ENCODE data around the gene DDX42.
"Not testable (repeated sequence)": the region's sequence is repeated elsewhere in the genome, so short reads cannot be mapped to it uniquely, and the experiment has no call there.

The DDX42 gene

DNA sequence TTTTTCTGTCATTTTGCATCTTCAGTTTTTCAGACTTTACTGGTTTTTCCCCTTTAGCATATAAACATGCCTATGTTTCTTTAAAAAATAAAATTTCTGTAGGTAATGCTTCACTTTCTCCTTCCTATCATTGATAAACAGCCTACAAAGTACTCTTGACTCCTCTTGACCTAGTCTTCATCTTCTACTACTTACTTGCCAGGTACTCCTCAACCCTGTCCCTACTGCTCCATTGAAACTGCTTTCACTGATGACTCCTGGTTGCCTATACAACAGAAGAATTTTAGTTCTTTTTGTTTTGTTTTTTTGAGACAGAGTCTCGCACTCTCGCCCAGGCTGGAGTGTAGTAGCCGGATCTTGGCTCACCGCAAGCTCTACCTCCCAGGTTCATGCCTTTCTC, 7.0 kb downstream of the DDX42 start:
- DNase-seq (ENCODE audit: low read depth) = no peak

GRCh38 chr17:63783522-63783921, 9.6 kb downstream of the DDX42 start:
- DNase-seq (ENCODE audit: low read depth) = no peak

DNA sequence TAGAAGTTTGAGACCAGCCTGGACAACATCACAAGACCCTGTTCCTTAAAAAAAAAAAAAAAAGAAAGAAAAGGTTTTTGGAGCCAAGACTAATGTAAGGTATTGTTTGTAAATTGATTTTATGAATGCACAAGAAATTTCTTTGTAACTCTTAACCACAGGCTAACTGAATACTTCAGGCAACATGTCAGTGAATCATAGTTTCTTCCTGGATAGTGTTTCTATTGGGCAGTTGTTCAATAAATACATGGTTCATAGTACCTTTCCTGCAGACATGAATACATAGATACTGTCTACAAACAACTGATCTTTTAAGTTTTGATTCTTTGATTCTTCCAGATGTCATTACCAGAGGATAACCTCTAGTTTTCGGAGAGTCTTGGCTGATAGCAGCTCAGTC, 11.6 kb downstream of the DDX42 start:
- DNase-seq (ENCODE audit: low read depth) = peak; percentile 47

DNA sequence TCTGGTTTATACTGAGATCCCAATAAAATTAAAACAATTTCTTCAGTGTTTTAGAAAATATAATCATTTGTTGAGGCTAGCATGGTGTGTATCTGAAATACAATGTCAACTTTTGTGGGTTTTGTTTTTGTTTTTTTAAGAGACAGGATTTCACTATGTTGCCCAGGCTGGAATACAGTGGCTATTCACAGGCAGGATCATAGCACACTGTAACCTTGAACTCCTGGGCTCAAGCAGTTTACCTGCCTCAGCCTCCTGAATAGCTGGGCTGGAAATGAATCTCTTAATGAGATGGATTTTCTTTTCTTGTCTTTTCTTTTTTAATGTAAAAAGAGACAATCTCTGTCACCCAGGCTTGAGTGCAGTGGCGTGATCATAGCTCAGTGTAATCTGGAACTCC, 12.1 kb downstream of the DDX42 start:
- DNase-seq (ENCODE audit: low read depth) = no peak

DNA sequence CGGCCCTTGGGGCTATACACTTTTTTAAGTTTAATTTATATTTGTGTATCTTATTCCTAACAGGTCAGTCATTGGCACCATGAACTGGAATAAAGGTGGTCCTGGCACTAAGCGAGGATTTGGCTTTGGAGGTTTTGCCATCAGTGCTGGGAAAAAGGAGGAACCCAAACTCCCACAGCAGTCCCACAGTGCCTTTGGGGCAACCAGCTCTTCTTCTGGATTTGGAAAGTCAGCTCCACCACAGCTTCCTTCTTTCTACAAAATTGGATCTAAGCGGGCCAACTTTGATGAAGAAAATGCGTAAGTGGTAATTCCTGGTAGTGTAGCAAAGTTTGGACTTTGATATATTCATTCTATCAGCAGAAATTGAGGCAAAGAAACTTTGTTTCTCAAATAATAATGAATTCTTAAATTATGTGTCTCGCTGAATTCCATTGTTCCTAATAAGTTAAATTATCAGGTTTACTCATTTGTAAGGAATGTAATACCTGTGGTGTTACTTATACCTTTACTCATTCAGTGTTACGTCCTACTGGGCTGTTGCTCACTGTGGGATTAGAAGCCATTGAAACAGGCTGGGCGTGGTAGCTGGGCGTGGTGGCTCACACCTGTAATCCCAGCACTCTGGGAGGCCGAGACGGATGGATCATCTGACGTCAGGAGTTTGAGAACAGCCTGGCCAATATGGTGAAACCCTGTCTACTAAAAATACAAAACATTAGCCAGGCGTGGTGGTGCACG, 13.2 kb downstream of the DDX42 start:
- no peak for DNase-seq (ENCODE audit: low read depth)

DNA sequence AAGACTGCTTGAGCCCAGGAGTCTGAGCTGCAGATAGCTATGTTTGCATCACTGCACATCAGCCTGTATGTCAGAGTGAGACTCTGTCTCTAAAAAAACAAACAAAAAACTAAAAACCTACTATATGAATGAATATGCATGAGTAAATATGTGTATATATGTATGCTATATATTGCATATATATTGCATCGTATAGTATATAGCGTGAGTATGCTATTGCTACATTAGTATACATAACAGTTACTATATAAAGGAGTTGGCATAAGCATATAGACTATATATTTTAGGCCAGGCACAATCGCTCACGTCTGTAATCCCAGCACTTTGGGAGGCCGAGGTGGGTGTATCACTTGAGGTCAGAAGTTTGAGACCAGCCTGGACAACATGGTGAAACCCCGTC, 16.1 kb downstream of the DDX42 start:
- DNase-seq (ENCODE audit: low read depth) = no peak

GRCh38 chr17:63792055-63792729, 18.2 kb downstream of the DDX42 start:
- no peak for DNase-seq (ENCODE audit: low read depth)

DNA sequence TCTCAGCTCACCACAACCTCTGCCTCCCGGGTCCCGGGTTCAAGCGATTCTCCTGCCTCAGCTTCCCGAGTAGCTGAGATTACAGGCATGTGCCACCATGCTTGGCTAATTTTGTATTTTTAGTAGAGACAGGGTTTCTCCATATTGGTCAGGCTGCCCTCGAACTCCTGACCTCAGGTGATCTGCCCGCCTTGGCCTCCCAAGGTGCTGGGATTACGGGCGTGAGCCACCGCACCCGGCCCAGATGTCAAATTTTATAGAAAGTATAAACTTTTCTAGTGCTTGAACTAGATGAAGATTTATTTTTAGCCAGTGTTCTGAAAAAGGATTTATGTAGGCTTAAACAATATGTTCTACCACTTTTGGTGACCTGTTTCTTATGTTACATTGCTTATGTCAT, 22.4 kb downstream of the DDX42 start:
- not testable (repeated sequence) for DNase-seq (ENCODE audit: low read depth)

DNA sequence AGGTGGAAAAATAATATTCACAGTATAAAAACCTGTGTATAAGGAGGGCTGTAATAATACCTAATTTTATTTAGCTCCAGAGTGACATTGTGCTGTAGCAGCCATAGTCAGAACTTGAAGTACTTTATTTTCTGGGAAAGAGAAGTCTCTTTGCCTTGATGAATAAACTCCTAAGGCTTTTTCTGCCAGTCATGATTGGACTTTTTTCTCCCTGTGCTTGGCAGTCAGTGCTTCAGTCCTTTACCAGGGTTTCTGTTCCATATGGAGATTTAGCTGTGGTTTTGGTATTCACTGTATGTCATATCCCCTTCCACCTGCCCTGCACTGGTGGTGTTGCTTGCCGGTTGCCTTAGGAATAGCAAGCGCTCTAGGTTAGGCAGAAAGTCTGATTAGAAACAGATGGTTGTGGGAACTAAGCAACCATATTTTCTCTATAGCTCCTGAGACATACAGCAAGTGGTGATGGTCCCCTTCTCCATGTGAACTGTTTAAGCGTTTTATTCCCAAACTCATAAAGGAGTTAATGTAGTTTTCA, 24.7 kb downstream of the DDX42 start:
- DNase-seq (ENCODE audit: low read depth) = no peak

DNA sequence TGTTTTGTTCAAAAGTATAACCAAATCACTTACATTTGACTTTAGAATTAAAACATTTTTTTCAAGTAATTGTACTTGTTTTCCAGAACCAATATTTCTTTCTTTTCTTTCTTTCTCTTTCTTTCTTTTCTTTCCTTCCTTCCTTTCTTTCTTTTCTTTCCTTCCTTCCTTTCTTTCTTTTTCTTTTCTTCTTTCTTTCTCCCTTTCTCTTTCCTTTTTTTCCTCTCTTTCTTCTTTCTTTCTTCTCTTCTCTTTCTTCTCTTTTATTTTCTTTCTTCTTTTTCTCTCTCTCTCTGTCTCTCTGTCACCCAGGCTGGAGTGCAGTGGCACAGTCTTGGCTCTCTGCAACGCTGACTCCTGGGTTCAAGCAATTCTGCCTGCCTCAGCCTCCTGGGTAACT, 26.8 kb downstream of the DDX42 start:
- DNase-seq (ENCODE audit: low read depth) = no peak

DNA sequence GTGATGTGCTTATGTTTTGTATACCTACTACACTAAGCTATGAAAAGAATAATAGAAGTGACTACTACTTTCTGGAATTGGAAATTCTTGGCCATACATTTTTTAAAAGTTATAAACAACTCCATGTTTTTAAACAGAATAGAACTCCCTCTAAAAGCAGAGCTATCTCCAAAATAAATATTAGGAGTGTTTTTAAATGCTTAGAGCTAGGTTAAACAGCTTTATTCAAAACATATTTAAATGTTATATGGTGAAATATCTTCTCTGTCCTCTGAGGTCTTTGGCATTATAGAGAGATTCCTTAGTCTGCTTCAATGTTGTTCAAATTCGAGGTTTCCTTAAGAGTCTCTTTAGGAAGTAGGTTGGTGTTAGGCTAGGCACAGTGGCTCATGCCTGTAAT, 30.4 kb downstream of the DDX42 start:
- peak; percentile 15 for DNase-seq (ENCODE audit: low read depth)

GRCh38 chr17:63805591-63805990, 31.6 kb downstream of the DDX42 start:
- DNase-seq (ENCODE audit: low read depth) = no peak

DNA sequence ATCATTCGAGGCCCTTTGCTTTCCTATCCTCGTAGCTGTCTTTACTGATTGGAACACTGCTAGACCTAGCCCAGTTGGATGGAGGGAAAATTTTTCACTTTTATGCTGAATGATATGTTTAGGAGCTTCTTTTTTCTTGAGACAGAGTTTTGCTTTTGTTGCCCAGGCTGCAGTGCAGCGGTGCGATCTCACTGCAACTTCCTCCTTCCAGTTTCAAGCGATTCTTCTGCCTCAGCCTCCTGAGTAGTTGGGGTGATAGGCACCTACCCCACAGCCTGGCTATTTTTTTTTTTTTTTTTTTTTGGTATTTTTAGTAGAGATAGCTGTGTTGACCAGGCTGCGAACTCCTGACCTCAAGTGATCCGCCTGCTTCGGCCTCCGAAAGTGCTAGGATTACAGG, 36.0 kb downstream of the DDX42 start:
- DNase-seq (ENCODE audit: low read depth) = no peak

DNA sequence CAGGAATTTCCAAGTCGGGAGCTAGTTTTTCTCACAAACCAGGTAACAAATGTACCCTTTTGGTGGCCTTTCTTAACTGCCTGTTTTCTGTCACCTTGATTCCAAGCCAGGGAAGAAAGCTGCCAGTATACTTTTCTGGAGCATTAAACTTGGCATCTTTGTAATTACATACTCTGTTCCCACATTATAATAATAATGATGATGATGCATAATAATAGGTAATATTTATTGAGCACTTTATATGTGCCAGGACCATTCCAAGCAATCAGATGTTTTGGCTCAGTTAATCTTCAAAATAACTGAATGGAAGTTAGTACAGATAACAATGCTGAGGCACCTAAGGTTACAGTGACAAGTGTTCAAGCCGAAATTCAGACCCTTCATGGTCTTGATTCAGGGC, 42.2 kb downstream of the DDX42 start:
- DNase-seq (ENCODE audit: low read depth) = no peak

DNA sequence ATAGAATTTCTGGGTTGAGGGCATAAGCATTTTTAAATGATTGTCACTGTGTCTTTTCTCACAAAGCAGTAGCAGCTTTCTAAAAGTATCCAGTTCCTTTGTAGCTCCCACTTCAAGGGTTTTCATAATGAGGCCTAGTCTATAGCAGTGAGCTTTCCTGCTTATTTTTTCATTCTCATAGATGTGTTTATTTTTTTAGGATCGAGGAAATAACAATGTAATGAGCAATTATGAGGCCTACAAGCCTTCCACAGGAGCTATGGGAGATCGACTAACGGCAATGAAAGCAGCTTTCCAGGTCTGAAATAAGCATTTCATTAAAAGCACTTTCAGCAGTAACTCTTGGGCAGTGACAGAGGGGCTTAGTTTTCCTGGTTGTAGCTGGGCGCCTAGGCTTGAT, 42.7 kb downstream of the DDX42 start:
- peak; percentile 36 for DNase-seq (ENCODE audit: low read depth)

GRCh38 chr17:63817736-63818385, 43.9 kb downstream of the DDX42 start:
- DNase-seq (ENCODE audit: low read depth) = no peak

DNA sequence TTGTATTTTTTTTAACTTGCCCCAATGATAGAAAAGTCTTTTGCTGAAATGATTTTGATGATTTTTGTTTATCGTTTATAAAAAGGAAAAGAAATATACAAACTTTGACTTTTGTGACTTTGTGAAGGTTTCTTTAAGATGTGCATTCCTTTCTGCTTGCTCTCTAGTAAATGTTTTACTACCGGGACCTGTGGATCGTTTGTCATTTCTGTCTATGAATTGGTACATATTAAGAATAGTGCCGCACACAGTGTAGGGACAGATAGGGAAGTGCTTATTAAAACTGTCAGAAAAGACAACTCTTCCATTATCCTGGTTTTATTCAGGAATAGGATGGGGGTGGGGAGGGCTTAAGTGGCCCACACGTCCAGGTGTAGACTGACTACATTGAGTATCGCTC, 45.2 kb downstream of the DDX42 start:
- no peak for DNase-seq (ENCODE audit: low read depth)

GRCh38 chr17:63819585-63820537, 45.9 kb downstream of the DDX42 start:
- DNase-seq (ENCODE audit: low read depth) = no peak

- no peak for DNase-seq (ENCODE audit: low read depth)
These were observed 47.1 kb downstream of the DDX42 start for GRCh38 chr17:63820963-63821561.

- DNase-seq (ENCODE audit: low read depth) = no peak
These were observed 47.8 kb downstream of the DDX42 start for GRCh38 chr17:63821804-63822203.

GRCh38 chr17:63822537-63822936, 48.6 kb downstream of the DDX42 start:
- no peak for DNase-seq (ENCODE audit: low read depth)
